Fibroblast of lung (primary cell): ENCODE results near the gene UBAC1. TPM values are rescaled to one million over a fixed set of nuclear protein-coding genes. Genes with fewer than 3 reads are reported as not detected.

ENCODE experiments used
- DNase-seq, 2 donors: peaks; one replicate each; pipeline versions ENCODE4 v3.0.0 to v3.0.0-alpha.2; 2010; ENCODE audit warnings: low read depth in 2 of 2
- H2AFZ ChIP-seq: 2 replicates; pipeline ENCODE4 v1.5.1; 2012; ENCODE audit warnings: low read length, control low read depth, inconsistent platforms
- H3K27ac ChIP-seq: 2 replicates; pipeline ENCODE4 v1.5.1; 2011; ENCODE audit warnings: low read length, control low read depth; ENCODE audit not compliant: insufficient read depth
- H3K27me3 ChIP-seq: 2 replicates; pipeline ENCODE4 v1.5.1; 2011; ENCODE audit warnings: mild to moderate bottlenecking, low read length; ENCODE audit not compliant: control insufficient read depth, insufficient read depth
- H3K36me3 ChIP-seq: 2 replicates; pipeline ENCODE4 v1.5.1; 2011; ENCODE audit warnings: low read length; ENCODE audit not compliant: control insufficient read depth, insufficient read depth
- H3K4me1 ChIP-seq: 2 replicates; pipeline ENCODE4 v1.5.1; 2011; ENCODE audit warnings: low read length; ENCODE audit not compliant: control insufficient read depth, insufficient read depth; ENCODE audit errors: extremely low read depth
- H3K4me2 ChIP-seq: 2 replicates; pipeline ENCODE4 v1.5.1; 2011; ENCODE audit warnings: low read length, control low read depth; ENCODE audit not compliant: insufficient read depth; ENCODE audit errors: extremely low read depth
- H3K4me3 ChIP-seq, 4 experiments: fragments of 200-600 bp in 1 of 4; sonication (generic) in 1 of 4; replicated peaks in 1 of 4; 2 replicates each; pipeline ENCODE4 v1.5.1; 2011 to 2016; ENCODE audit warnings: low read length in 4 of 4, low read depth in 3 of 4, mild to moderate bottlenecking in 3 of 4, control low read depth in 2 of 4, inconsistent platforms in 1 of 4, mixed read lengths in 1 of 4; ENCODE audit not compliant: insufficient read depth in 1 of 4; ENCODE audit errors: control extremely low read depth in 1 of 4
- H3K79me2 ChIP-seq: 2 replicates; pipeline ENCODE4 v1.5.1; 2012; ENCODE audit warnings: mild to moderate bottlenecking, low read length, inconsistent platforms; ENCODE audit not compliant: control insufficient read depth, insufficient read depth
- H3K9ac ChIP-seq: 2 replicates; pipeline ENCODE4 v1.5.1; 2011; ENCODE audit warnings: mild to moderate bottlenecking, low read length, control low read depth; ENCODE audit not compliant: insufficient read depth
- H3K9me3 ChIP-seq: 2 replicates; pipeline ENCODE4 v1.5.1; 2012; ENCODE audit warnings: low read depth, low read length; ENCODE audit not compliant: control insufficient read depth, insufficient read depth
- H4K20me1 ChIP-seq: 2 replicates; pipeline ENCODE4 v1.5.1; 2011; ENCODE audit warnings: low read length; ENCODE audit not compliant: control insufficient read depth, insufficient read depth; ENCODE audit errors: extremely low read depth
- CTCF ChIP-seq, 2 donors: IDR thresholded peaks in 1 of 2; conservative IDR thresholded peaks in 1 of 2; 1 replicate in 1 of 2; 2 replicates in 1 of 2; pipeline ENCODE4 v1.5.1; 2011 to 2012; ENCODE audit warnings: low read length in 2 of 2, control low read depth in 1 of 2, inconsistent platforms in 1 of 2, low read depth in 1 of 2, mild to moderate bottlenecking in 1 of 2
- EZH2 ChIP-seq: IDR thresholded peaks from 2 replicates; pipeline ENCODE4 v1.5.1; 2012; ENCODE audit warnings: low read length, control low read depth, mild to moderate bottlenecking; ENCODE audit errors: missing control alignments
- polyA plus RNA-seq, 2 donors: library from polyadenylated mRNA; depleted of rRNA in 1 of 2; stranded (reverse) in 1 of 2; unstranded in 1 of 2; fragments of >200 nt; gene quantifications; 2 replicates each; pipeline ENCODE4 v1.2.1, GENCODE V29; 2011 to 2012; ENCODE audit warnings: missing spikeins in 1 of 2
- total RNA-seq: library from RNA; depleted of rRNA; stranded (reverse); fragments of >200 nt; gene quantifications from 2 replicates; pipeline ENCODE4 v1.2.1, GENCODE V29; 2014

UBAC1 gene
- total and polyA plus RNA-seq, 2 donors (not counting 1 experiment from before 2014, with no cell fraction given) = 26.8 to 30.6 TPM

GRCh38 chr9:135962696-135963307 is 1.6 kb upstream of the UBAC1 start:
- no peak overlapping the region for H2AFZ ChIP-seq

GRCh38 chr9:135961811-135962695 is 880 bp upstream of the UBAC1 start:
- Histone ChIP-seq H4K20me1 (no peaks in the 10 kb centered on the region), H3K9ac (no peak overlapping the region), H3K27me3 (peaks cover 7% of the 10 kb centered on the region), H2AFZ (no peak overlapping the region), H3K4me3 (peak overlapping the region in 2 of 4 experiments; percentile 29 to 36), H3K27ac (no peak overlapping the region), H3K36me3 (no peaks in the 10 kb centered on the region), H3K9me3 (no peaks in the 10 kb centered on the region), H3K4me2 (no peak overlapping the region), H3K4me1 (peaks cover 3% of the 10 kb centered on the region), H3K79me2 (peaks cover 22% of the 10 kb centered on the region)
- DNase-seq = no peak
- TF ChIP-seq CTCF (conservative IDR thresholded peaks at IDR 0.05 in 1 of 2, IDR thresholded peaks at IDR 0.05 in 1 of 2; ENCODE audit: low read depth in 1 of 2, low read length in 2 of 2) (no peak), EZH2 (no peak)

More at GRCh38 chr9:135962696-135963307, 1.6 kb upstream of the UBAC1 start:
- H3K9ac ChIP-seq = no peak overlapping the region
- no peaks in the 10 kb centered on the region for H3K9me3 ChIP-seq
- H3K79me2 ChIP-seq = peaks cover 20% of the 10 kb centered on the region
- H3K4me1 ChIP-seq = peaks cover 3% of the 10 kb centered on the region
- H3K4me2 ChIP-seq = no peak overlapping the region
- no peak for TF ChIP-seq CTCF (conservative IDR thresholded peaks at IDR 0.05 in 1 of 2, IDR thresholded peaks at IDR 0.05 in 1 of 2; ENCODE audit: low read depth in 1 of 2, low read length in 2 of 2)
- TF ChIP-seq EZH2 = no peak
- H3K27ac ChIP-seq = no peak overlapping the region
- H4K20me1 ChIP-seq = no peaks in the 10 kb centered on the region
- no peak for DNase-seq
- no peak overlapping the region for H3K4me3 ChIP-seq
- peaks cover 7% of the 10 kb centered on the region for H3K27me3 ChIP-seq
- no peaks in the 10 kb centered on the region for H3K36me3 ChIP-seq
